Mucosa of descending colon (tissue), 3 donors: ENCODE results near the gene SULT1A2. TPM values are rescaled to one million over a fixed set of nuclear protein-coding genes. Genes with fewer than 3 reads are reported as not detected.
"Not testable (repeated sequence)": the region's sequence is repeated elsewhere in the genome, so short reads cannot be mapped to it uniquely, and the experiment has no call there.

ENCODE experiments used
- ATAC-seq: fragments of 200-7000 bp; cut with Tn5 transposase; one replicate; pipeline ENCODE4 v1.9.1; 2020; ENCODE audit warnings: mild to moderate bottlenecking, moderate library complexity
- DNase-seq, 3 donors: peaks; one replicate each; pipeline ENCODE4 v3.0.0-alpha.2; 2020
- H3K36me3 ChIP-seq: fragments of 200-600 bp; one replicate; pipeline ENCODE4 v1.8.0; 2021; ENCODE audit warnings: low read depth, mild to moderate bottlenecking
- H3K4me1 ChIP-seq: fragments of 200-600 bp; one replicate; pipeline ENCODE4 v1.8.0; 2021; ENCODE audit warnings: low read depth, mild to moderate bottlenecking
- H3K4me3 ChIP-seq: fragments of 200-600 bp; one replicate; pipeline ENCODE4 v1.8.0; 2021; ENCODE audit warnings: mild to moderate bottlenecking
- H3K9me3 ChIP-seq: fragments of 200-600 bp; one replicate; pipeline ENCODE4 v1.8.0; 2021; ENCODE audit warnings: mild to moderate bottlenecking
- intact Hi-C, 2 donors: fragments of 100-400 bp; cut with DNase I in 1 of 2; cut with micrococcal nuclease in 1 of 2; formaldehyde crosslinking; loops; one replicate each; pipeline versions ENCODE4 v1.11.0 to v1.11.1; 2022; cut with DNase I, micrococcal nuclease
- total RNA-seq, 3 donors: library from RNA; stranded (reverse); fragmentation: NEBNext Ultra II Directional in 2 of 3; extraction: Animal tissue kit (Norgen Biotek cat#: 25700) in 2 of 3; gene quantifications; one replicate each; pipeline versions ENCODE4 v1.2.1 to v1.2.4, GENCODE V29; 2021 to 2023
- TF ChIP-seq, protein P1 (sequence below): fragments of 200-600 bp; IDR thresholded peaks from one replicate; pipeline ENCODE4 v1.8.0; 2022; ENCODE audit warnings: antibody characterized with exemption, mild to moderate bottlenecking
- donor health status: DM: no; HTN: no; CAD: no; lungs with moderate emphysema.
- donor health status: DM: no; HTN: no; CAD: no.
- donor health status: DM: no; HTN: yes; CAD: no.

Gene SULT1A2
- total RNA-seq, 3 donors from 2014 or later, result 17.2 to 46.8 (median 44.3) TPM

- DNase-seq, result peak in 1 of 3 donors; percentile 34
- TF ChIP-seq, protein P1, sequence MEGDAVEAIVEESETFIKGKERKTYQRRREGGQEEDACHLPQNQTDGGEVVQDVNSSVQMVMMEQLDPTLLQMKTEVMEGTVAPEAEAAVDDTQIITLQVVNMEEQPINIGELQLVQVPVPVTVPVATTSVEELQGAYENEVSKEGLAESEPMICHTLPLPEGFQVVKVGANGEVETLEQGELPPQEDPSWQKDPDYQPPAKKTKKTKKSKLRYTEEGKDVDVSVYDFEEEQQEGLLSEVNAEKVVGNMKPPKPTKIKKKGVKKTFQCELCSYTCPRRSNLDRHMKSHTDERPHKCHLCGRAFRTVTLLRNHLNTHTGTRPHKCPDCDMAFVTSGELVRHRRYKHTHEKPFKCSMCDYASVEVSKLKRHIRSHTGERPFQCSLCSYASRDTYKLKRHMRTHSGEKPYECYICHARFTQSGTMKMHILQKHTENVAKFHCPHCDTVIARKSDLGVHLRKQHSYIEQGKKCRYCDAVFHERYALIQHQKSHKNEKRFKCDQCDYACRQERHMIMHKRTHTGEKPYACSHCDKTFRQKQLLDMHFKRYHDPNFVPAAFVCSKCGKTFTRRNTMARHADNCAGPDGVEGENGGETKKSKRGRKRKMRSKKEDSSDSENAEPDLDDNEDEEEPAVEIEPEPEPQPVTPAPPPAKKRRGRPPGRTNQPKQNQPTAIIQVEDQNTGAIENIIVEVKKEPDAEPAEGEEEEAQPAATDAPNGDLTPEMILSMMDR, result no peak
- no peak for ATAC-seq
- no peak overlapping the region for H3K4me3 ChIP-seq
- intact Hi-C loops, result no loop called here
- H3K9me3 ChIP-seq, result no peaks in the 10 kb centered on the region
- no peaks in the 10 kb centered on the region for H3K36me3 ChIP-seq
- peaks cover 7% of the 10 kb centered on the region for H3K4me1 ChIP-seq
Measured at GRCh38 chr16:28597692-28598261, 927 bp upstream of the SULT1A2 start.

GRCh38 chr16:28596115-28596630 lies 677 bp downstream of the SULT1A2 start:
- DNase-seq, result no peak
- TF ChIP-seq, protein P1, result no peak
- no peaks in the 10 kb centered on the region for H3K36me3 ChIP-seq
- H3K4me1 ChIP-seq, result peaks cover 7% of the 10 kb centered on the region
- H3K4me3 ChIP-seq, result no peak overlapping the region
- intact Hi-C loops, result no loop called here
- no peaks in the 10 kb centered on the region for H3K9me3 ChIP-seq
- ATAC-seq, result no peak

- intact Hi-C loops, H3K4me3 ChIP-seq, H3K4me1 ChIP-seq, H3K36me3 ChIP-seq, DNase-seq, H3K9me3 ChIP-seq, ATAC-seq: not testable (repeated sequence)
Measured at GRCh38 chr16:28595451-28595850, 1.4 kb downstream of the SULT1A2 start.

- peaks cover 8% of the 10 kb centered on the region for H3K36me3 ChIP-seq
- TF ChIP-seq, protein P1, result no peak
- peaks cover 5% of the 10 kb centered on the region for H3K4me1 ChIP-seq
- no peak for ATAC-seq
- H3K9me3 ChIP-seq, result no peaks in the 10 kb centered on the region
- intact Hi-C loops, result no loop called here
- DNase-seq, result no peak
- no peak overlapping the region for H3K4me3 ChIP-seq
Measured at GRCh38 chr16:28592979-28593553, 3.8 kb downstream of the SULT1A2 start.

DNA sequence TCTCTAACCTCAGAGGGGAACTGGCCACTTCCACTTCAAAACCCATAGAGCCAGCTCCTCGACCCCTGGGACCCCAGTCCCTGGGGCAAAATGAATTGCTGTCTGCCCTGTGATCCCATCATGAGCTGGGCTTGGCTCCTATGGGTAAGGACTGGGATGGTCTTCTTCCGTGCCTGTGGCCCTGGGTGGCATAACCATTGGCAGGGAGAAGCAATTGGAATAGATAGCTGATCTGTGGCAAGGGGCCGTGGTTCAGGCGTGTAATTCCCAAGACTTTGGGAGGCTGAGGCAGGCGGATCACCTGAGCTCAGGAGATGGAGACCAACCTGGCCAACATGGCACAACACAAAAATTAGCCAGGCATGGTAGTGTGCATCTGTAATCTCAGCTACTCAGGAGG lies 4.3 kb downstream of the SULT1A2 start:
- TF ChIP-seq, protein P1, result no peak
- intact Hi-C loops, result no loop called here
- DNase-seq, result no peak
- no peaks in the 10 kb centered on the region for H3K4me1 ChIP-seq
- H3K36me3 ChIP-seq, result peaks cover 8% of the 10 kb centered on the region
- no peak overlapping the region for H3K4me3 ChIP-seq
- no peak for ATAC-seq
- H3K9me3 ChIP-seq, result no peaks in the 10 kb centered on the region

GRCh38 chr16:28591355-28591754 lies 5.5 kb downstream of the SULT1A2 start:
- DNase-seq (no peak), ATAC-seq (no peak)
- Histone ChIP-seq H3K36me3 (peaks cover 8% of the 10 kb centered on the region), H3K4me3 (no peak overlapping the region), H3K9me3 (no peaks in the 10 kb centered on the region), H3K4me1 (no peaks in the 10 kb centered on the region)
- TF ChIP-seq, protein P1, result no peak
- intact Hi-C loops, result no loop called here
